Mesenchymal stem cell (in vitro differentiated cells and primary cell): ENCODE measurements around the gene SMIM3.

Experiments used
- DNase-seq: peaks from one replicate; pipeline ENCODE4 v3.0.0-alpha.2; 2013
- H2AFZ ChIP-seq: one replicate; pipeline ENCODE4 v1.6.1; 2013; ENCODE audit warnings: low read depth, mild to moderate bottlenecking, control low read depth, inconsistent platforms, low read length, moderate library complexity
- H2AK5ac ChIP-seq: 2 replicates; pipeline ENCODE4 v1.6.1; 2013; ENCODE audit warnings: low read length, moderate library complexity, mild to moderate bottlenecking, inconsistent platforms; ENCODE audit not compliant: severe bottlenecking
- H2BK120ac ChIP-seq: one replicate; pipeline ENCODE4 v1.6.1; 2013; ENCODE audit warnings: low read depth, mild to moderate bottlenecking, inconsistent platforms, low read length, moderate library complexity
- H2BK12ac ChIP-seq, 2 experiments: one replicate each; pipeline ENCODE4 v1.6.1; 2013; ENCODE audit warnings: inconsistent platforms in 2 of 2, low read length in 2 of 2, mild to moderate bottlenecking in 2 of 2, moderate library complexity in 2 of 2, control low read depth in 1 of 2
- H2BK15ac ChIP-seq: one replicate; pipeline ENCODE4 v1.6.1; 2013; ENCODE audit warnings: mild to moderate bottlenecking, low read depth, inconsistent platforms; ENCODE audit not compliant: poor library complexity, severe bottlenecking
- H2BK5ac ChIP-seq: 2 replicates; pipeline ENCODE4 v1.6.1; 2013; ENCODE audit warnings: low read depth, mild to moderate bottlenecking, low read length, control low read depth, inconsistent platforms; ENCODE audit not compliant: poor library complexity, severe bottlenecking
- H3K14ac ChIP-seq, 2 experiments: one replicate each; pipeline ENCODE4 v1.6.1; 2013; ENCODE audit warnings: inconsistent platforms in 2 of 2, low read length in 2 of 2, control low read depth in 1 of 2, mild to moderate bottlenecking in 1 of 2, moderate library complexity in 1 of 2
- H3K18ac ChIP-seq, 2 experiments: one replicate each; pipeline ENCODE4 v1.6.1; 2013; ENCODE audit warnings: inconsistent platforms in 2 of 2, low read length in 2 of 2, control low read depth in 1 of 2, low read depth in 1 of 2, mild to moderate bottlenecking in 1 of 2
- H3K23ac ChIP-seq, 2 experiments: one replicate each; pipeline ENCODE4 v1.6.1; 2013; ENCODE audit warnings: inconsistent platforms in 2 of 2, low read length in 2 of 2, mild to moderate bottlenecking in 2 of 2, moderate library complexity in 2 of 2, control low read depth in 1 of 2
- H3K27ac ChIP-seq: 2 replicates; pipeline ENCODE4 v1.5.1; 2013; ENCODE audit warnings: mild to moderate bottlenecking, moderate library complexity, low read length, control low read depth, inconsistent platforms; ENCODE audit not compliant: poor library complexity, severe bottlenecking
- H3K27me3 ChIP-seq, 2 experiments: 2 replicates each; pipeline versions ENCODE4 v1.6.1 to v1.7.0; 2013; ENCODE audit warnings: low read length in 2 of 2, mild to moderate bottlenecking in 2 of 2, moderate library complexity in 2 of 2, control low read depth in 1 of 2, inconsistent platforms in 1 of 2; ENCODE audit not compliant: control insufficient read depth in 1 of 2, insufficient read depth in 1 of 2
- H3K36me3 ChIP-seq, 2 experiments: 2 replicates each; pipeline versions ENCODE4 v1.6.1 to v1.7.0; 2013; ENCODE audit warnings: low read length in 2 of 2, control low read depth in 1 of 2, inconsistent platforms in 1 of 2, low read depth in 1 of 2, mild to moderate bottlenecking in 1 of 2; ENCODE audit not compliant: insufficient read depth in 2 of 2, control insufficient read depth in 1 of 2
- H3K4ac ChIP-seq, 2 experiments: one replicate each; pipeline ENCODE4 v1.6.1; 2013; ENCODE audit warnings: inconsistent platforms in 2 of 2, low read length in 2 of 2, mild to moderate bottlenecking in 2 of 2, moderate library complexity in 2 of 2, control low read depth in 1 of 2, low read depth in 1 of 2
- H3K4me1 ChIP-seq: 2 replicates; pipeline ENCODE4 v1.6.1; 2013; ENCODE audit warnings: low read depth, low read length, control low read depth; ENCODE audit not compliant: control insufficient read depth, insufficient read depth
- H3K4me2 ChIP-seq: 2 replicates; pipeline ENCODE4 v1.6.1; 2013; ENCODE audit warnings: low read length, mild to moderate bottlenecking, inconsistent platforms; ENCODE audit not compliant: poor library complexity, severe bottlenecking
- H3K4me3 ChIP-seq, 2 experiments: 2 replicates each; pipeline versions ENCODE4 v1.5.1 to v1.7.0; 2013; ENCODE audit warnings: low read length in 2 of 2, mild to moderate bottlenecking in 2 of 2, control low read depth in 1 of 2, low read depth in 1 of 2; ENCODE audit not compliant: insufficient read depth in 1 of 2
- H3K79me1 ChIP-seq: replicated peaks from 2 replicates; pipeline ENCODE4 v1.6.1; 2013; ENCODE audit warnings: mild to moderate bottlenecking, control low read depth, low read length, inconsistent platforms; ENCODE audit not compliant: poor library complexity, severe bottlenecking
- H3K9ac ChIP-seq: 2 replicates; pipeline ENCODE4 v1.7.0; 2013; ENCODE audit warnings: mild to moderate bottlenecking, low read length, moderate library complexity
- H3K9me3 ChIP-seq: 2 replicates; pipeline ENCODE4 v1.7.0; 2013; ENCODE audit warnings: mild to moderate bottlenecking, low read length; ENCODE audit not compliant: control insufficient read depth
- H4K8ac ChIP-seq: one replicate; pipeline ENCODE4 v1.6.1; 2013; ENCODE audit warnings: inconsistent platforms, mild to moderate bottlenecking, low read length, moderate library complexity
- H4K91ac ChIP-seq: one replicate; pipeline ENCODE4 v1.6.1; 2013; ENCODE audit warnings: mild to moderate bottlenecking, low read length, inconsistent platforms
- WGBS: methylation state at CpG from one replicate; pipeline ENCODE4 v1.1.7; 2013; ENCODE audit warnings: mixed read lengths; 5-methylcytosine and 5-hydroxymethylcytosine counted together

Gene SMIM3

DNA sequence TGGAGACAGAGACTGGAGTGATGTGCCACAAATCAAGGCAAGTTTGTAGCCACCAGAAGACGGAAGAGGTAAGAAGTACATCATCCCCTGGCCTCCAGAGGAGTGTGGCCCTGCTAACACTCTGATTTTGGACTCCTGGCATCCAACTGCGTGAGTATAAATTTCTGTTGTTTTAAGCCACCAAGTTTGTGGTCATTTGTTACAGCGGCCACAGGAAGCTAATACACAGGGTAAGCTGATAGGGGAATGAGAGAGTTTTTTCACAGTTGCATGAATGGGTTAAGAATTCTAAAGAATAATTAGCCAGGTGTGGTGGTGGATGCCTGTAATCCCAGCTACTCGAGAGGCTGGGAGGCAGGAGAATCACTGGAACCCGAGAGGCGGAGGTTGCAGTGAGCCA is 25.8 kb downstream of the SMIM3 start:
- peaks cover 7% of the 10 kb centered on the region for H3K9me3 ChIP-seq
- no peak overlapping the region for H4K8ac ChIP-seq
- no peak overlapping the region for H2BK5ac ChIP-seq
- H2AK5ac ChIP-seq = no peak overlapping the region
- H3K4me1 ChIP-seq = no peaks in the 10 kb centered on the region
- no peak for DNase-seq
- no peak overlapping the region for H3K4ac ChIP-seq
- no peak overlapping the region for H3K14ac ChIP-seq
- H3K36me3 ChIP-seq = peaks cover 0 to 46% of the 10 kb centered on the region in 2 experiments
- H4K91ac ChIP-seq = no peak overlapping the region
- no peak overlapping the region for H3K9ac ChIP-seq
- H3K18ac ChIP-seq = no peak overlapping the region
- no peak overlapping the region for H3K4me3 ChIP-seq
- H3K79me1 ChIP-seq = no peaks in the 10 kb centered on the region
- 89% methylated on average over 6 of the region's 6 CpGs for WGBS
- H2BK15ac ChIP-seq = no peak overlapping the region
- H2AFZ ChIP-seq = no peak overlapping the region
- H3K27me3 ChIP-seq = no peaks in the 10 kb centered on the region
- no peak overlapping the region for H3K4me2 ChIP-seq
- H3K23ac ChIP-seq = no peak overlapping the region
- no peak overlapping the region for H3K27ac ChIP-seq
- H2BK12ac ChIP-seq = no peak overlapping the region
- H2BK120ac ChIP-seq = no peak overlapping the region

DNA sequence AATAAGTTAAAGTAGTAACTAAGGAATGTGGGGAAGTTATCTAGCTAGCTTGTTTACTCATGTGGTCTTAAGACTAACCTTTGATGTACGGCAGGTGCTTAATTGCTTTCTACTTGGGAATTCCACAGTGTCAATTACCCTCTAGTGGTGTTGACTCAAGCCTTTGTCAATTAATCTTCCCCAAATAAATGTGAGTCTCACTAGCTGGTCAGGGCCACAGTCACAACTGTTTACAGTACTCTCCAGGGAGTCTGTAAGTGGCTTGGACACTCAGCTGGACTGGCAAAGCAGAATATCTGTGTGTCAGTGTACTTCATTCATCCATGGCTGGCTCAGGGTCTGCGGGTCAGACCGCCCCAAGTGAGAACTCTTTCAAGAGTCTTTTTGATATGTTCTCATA is 30.8 kb downstream of the SMIM3 start:
- H3K4me3 ChIP-seq = no peak overlapping the region
- no peaks in the 10 kb centered on the region for H3K4me1 ChIP-seq
- no peak for DNase-seq
- no peak overlapping the region for H2AK5ac ChIP-seq
- H3K27me3 ChIP-seq = no peaks in the 10 kb centered on the region
- no peak overlapping the region for H2BK12ac ChIP-seq
- H3K79me1 ChIP-seq = no peaks in the 10 kb centered on the region
- H4K8ac ChIP-seq = no peak overlapping the region
- no peak overlapping the region for H2BK120ac ChIP-seq
- H3K4ac ChIP-seq = no peak overlapping the region
- no peak overlapping the region for H3K18ac ChIP-seq
- peaks cover 30% of the 10 kb centered on the region for H3K9me3 ChIP-seq
- H3K14ac ChIP-seq = no peak overlapping the region
- H3K9ac ChIP-seq = no peak overlapping the region
- peaks cover 0 to 20% of the 10 kb centered on the region in 2 experiments for H3K36me3 ChIP-seq
- no peak overlapping the region for H3K23ac ChIP-seq
- no peak overlapping the region for H2BK15ac ChIP-seq
- H2AFZ ChIP-seq = no peak overlapping the region
- whole genome bisulfite sequencing = 89% methylated on average over 3 of the region's 3 CpGs
- H4K91ac ChIP-seq = no peak overlapping the region
- no peak overlapping the region for H2BK5ac ChIP-seq
- no peak overlapping the region for H3K4me2 ChIP-seq
- H3K27ac ChIP-seq = no peak overlapping the region

DNA sequence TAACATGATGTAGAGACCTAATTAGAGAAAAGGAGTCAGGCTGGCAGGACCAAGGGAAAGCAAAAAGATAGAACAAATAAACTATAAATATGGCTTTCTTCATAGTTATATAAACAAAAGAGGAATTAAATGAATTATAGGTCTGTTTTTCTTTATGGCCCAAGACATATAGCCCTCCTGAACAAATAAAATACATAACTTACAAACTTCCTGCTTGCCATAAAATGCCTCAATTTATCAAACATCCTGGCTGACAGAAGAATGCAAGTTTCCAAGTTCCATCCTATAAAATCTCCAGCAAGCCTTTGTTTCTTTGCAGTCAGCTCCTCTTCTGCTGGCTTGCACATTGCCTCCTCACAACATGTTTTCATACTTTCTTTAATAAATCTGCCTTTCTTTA is 36.5 kb downstream of the SMIM3 start:
- H3K23ac ChIP-seq = no peak overlapping the region
- H3K4me3 ChIP-seq = no peak overlapping the region
- DNase-seq = no peak
- peaks cover 0 to 7% of the 10 kb centered on the region in 2 experiments for H3K36me3 ChIP-seq
- H3K4ac ChIP-seq = no peak overlapping the region
- no peaks in the 10 kb centered on the region for H3K4me1 ChIP-seq
- H3K9me3 ChIP-seq = peaks cover 63% of the 10 kb centered on the region
- H2AFZ ChIP-seq = no peak overlapping the region
- no peak overlapping the region for H2BK120ac ChIP-seq
- no peak overlapping the region for H4K91ac ChIP-seq
- no peak overlapping the region for H2BK15ac ChIP-seq
- H3K4me2 ChIP-seq = no peak overlapping the region
- H2BK12ac ChIP-seq = no peak overlapping the region
- no peak overlapping the region for H3K9ac ChIP-seq
- no peak overlapping the region for H3K27ac ChIP-seq
- H3K18ac ChIP-seq = no peak overlapping the region
- no peak overlapping the region for H3K14ac ChIP-seq
- H4K8ac ChIP-seq = no peak overlapping the region
- H2AK5ac ChIP-seq = no peak overlapping the region
- H2BK5ac ChIP-seq = no peak overlapping the region
- peaks cover 0 to 4% of the 10 kb centered on the region in 2 experiments for H3K27me3 ChIP-seq
- H3K79me1 ChIP-seq = no peaks in the 10 kb centered on the region

DNA sequence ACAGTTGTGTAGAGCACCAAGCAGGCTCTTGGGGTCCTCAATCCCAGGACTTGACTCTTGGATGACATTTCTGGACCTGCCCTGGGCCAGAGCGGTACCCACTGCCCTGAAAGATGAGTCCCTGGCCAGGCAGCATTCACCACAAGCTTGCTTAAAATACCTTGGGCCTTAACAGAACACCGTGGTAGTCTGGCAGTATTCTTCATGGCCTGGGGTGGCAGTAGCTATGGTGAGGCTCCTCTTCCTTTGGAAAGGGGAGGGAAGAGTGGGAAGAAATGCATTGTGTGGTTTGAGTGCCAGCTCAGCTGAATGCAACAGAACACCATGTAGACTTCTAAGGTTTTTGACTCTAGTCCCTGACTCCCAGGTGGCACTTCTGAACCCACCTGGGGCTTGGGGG is 38.4 kb downstream of the SMIM3 start:
- WGBS = 46% methylated on average over 2 of the region's 2 CpGs
- DNase-seq = no peak

More for the DNA sequence above, 38.4 kb downstream of the SMIM3 start:
- Histone ChIP-seq H3K14ac (no peak overlapping the region), H2BK5ac (no peak overlapping the region), H3K4me3 (no peak overlapping the region), H2AFZ (no peak overlapping the region), H4K8ac (no peak overlapping the region), H2BK15ac (no peak overlapping the region), H3K36me3 (no peaks in the 10 kb centered on the region), H3K18ac (no peak overlapping the region), H3K4me2 (no peak overlapping the region), H3K27ac (no peak overlapping the region), H4K91ac (no peak overlapping the region), H3K9me3 (peaks cover 67% of the 10 kb centered on the region), H3K4ac (no peak overlapping the region), H2AK5ac (no peak overlapping the region), H3K23ac (no peak overlapping the region), H3K9ac (no peak overlapping the region), H3K27me3 (peaks cover 0 to 4% of the 10 kb centered on the region in 2 experiments), H3K79me1 (no peaks in the 10 kb centered on the region), H2BK12ac (no peak overlapping the region), H2BK120ac (no peak overlapping the region), H3K4me1 (no peaks in the 10 kb centered on the region)
